GM19328 (cell line): ENCODE results near the gene NFE2L2.
"Not testable (repeated sequence)": the region's sequence is repeated elsewhere in the genome, so short reads cannot be mapped to it uniquely, and the experiment has no call there.

Source experiments
- ATAC-seq: cut with Tn5 transposase; IDR thresholded peaks from one replicate; pipeline ENCODE4 v1.9.1; 2021; ENCODE audit warnings: mild to moderate bottlenecking, moderate library complexity; ENCODE audit not compliant: unreplicated experiment

NFE2L2 gene

DNA sequence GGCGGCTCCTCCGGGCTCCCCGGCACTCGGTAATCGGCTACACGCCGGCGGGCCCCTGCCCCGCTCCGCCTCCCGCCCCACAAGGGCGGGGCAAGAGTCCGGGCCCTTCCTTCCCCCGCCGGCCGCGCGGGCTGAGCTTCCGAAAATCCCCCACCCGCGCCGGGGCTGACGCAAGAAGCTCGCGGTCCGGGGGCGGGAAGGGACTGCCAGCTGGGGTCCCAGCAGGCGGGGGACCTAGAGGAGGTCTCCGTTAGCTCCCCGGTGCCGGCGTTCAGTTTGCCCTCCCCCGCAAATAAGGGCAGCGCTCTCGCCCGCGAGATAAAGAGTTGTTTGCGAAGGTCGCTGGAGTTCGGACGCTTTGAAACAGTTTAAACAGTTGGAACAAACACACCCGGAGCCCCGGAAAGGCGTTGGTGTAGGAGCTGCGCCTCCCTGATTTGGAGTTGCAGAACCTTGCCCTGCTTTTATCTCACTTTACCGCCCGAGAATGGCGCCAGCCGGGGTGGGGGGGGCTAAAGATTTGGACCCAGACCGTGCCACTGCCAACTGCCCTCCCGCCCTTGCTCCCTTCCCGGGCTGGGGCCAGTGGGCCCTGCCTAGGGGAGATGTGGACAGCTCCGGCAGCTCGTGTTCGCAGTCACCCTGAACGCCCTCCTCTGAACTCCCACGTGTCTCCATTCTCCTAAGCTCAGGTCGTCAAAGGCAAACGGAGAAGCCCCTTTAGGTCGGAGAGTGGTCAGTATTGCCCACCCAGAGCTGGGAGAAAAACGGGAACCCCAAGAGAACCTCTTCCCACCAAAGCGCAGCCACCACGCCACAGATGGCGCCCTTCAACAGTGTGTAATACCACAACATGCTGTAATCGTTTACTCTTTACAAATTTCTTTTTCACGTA lies at the start of gene NFE2L2:
Gene NFE2L2 (minus strand): TSS at position 35 of the 895 bp plus-strand sequence. CDS start 151 bp downstream, outside the sequence.
- peak; percentile 58 for ATAC-seq

DNA sequence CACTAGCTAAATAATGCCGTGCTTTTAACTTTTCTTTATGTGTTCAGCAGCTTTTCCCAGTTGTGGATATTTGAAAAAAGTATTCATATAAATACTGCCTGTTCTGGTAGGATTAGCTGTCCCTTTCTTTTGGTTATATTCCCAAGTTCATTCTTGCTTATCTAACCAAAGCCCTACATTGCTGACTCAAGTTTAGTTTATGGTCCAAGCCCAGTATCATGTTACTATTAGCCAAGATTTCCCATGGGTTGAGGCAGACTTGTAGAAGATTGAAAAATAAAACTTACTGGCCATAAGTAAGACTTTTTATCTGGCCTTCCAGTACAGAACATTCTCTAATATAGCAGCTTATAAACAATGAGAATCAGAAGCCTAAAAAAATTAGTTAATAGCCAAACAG lies 49.7 kb upstream of the NFE2L2 start:
- ATAC-seq = no peak

DNA sequence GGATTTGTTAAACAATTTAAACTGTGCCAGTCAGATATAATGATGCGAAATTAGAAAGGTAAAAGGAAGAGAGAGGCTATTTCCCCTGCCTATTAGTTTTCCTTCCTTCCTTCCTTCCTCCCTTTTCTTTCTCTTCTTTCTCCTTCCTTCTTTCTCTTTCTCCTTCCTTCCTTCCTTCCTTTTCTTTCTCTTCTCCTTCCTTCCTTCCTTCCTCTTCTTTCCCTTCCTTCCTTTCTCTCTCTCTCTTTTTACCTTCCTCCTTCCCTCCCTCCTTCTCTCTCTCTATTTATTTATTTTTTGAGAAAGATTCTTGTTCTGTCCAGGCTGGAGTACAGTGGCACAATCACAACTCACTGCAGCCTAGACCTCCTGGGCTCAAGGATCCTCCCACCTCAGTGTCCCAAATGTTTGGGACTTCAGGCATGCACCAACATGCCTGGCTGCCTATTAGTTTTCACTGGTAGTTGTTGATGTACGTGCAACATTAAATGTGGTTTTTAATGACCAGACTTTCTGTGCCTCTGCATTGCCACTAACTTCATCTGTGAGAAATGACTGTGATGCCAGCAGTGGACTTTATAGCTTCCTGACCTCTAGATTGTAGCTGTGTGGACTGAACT lies 48.7 kb upstream of the NFE2L2 start:
- ATAC-seq = no peak

GRCh38 chr2:177312562-177312961 lies 48.0 kb upstream of the NFE2L2 start:
- no peak for ATAC-seq

DNA sequence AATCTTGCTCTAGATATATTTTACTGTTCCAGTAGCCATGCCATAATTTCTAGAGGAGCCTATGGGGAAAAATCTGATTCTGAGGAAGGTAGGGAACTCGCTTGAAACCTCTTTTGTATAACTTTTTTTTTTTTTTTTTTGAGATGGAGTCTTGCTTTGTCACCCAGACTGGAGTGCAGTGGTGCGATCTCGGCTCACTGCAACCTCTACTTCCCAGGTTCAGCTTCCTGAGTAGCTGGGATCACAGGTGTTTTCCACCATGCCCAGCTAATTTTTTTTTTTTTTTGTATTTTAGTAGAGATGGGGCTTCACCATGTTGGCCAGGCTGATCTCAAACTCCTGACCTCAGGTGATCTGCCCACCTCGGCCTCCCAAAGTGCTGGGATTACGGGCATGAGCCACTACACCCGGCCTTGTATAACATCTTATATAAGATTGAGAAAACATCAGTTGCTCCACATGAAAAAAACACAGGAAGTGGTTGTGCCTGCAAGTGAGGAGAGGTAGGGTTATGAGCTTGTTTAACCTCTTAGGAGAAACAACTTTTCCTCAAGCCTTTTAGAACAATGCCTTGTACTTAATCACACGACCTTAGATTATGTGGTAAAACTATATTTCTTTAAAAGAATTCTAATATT lies 45.3 kb upstream of the NFE2L2 start:
- not testable (repeated sequence) for ATAC-seq

GRCh38 chr2:177306550-177306949 lies 42.0 kb upstream of the NFE2L2 start:
- no peak for ATAC-seq

- ATAC-seq = no peak
Observed at GRCh38 chr2:177303939-177304338, 39.4 kb upstream of the NFE2L2 start.

DNA sequence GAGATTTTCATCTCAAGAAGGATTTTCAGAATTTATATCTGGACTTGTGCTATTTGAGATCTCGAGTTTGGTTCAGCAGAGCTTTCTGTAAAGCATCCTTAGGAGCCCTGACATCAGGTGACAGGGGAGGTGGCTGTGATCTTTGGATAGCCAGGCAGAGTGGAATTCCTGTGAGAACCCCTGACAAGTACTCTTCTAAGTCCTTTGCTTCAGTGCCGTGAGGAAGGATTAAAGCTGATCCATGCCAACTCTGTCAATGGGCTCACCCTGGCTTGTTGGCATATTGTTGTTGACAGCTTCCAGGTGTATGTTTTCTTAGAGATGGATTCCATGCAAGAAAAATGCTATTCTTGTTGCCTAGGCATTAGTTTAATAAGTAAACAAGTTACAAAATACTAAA lies 38.0 kb upstream of the NFE2L2 start:
- no peak for ATAC-seq

- no peak for ATAC-seq
Observed at GRCh38 chr2:177298191-177298590, 33.7 kb upstream of the NFE2L2 start.

- ATAC-seq = no peak
Observed at GRCh38 chr2:177296040-177296439, 31.5 kb upstream of the NFE2L2 start.

GRCh38 chr2:177295484-177295883 lies 31.0 kb upstream of the NFE2L2 start:
- ATAC-seq = no peak

DNA sequence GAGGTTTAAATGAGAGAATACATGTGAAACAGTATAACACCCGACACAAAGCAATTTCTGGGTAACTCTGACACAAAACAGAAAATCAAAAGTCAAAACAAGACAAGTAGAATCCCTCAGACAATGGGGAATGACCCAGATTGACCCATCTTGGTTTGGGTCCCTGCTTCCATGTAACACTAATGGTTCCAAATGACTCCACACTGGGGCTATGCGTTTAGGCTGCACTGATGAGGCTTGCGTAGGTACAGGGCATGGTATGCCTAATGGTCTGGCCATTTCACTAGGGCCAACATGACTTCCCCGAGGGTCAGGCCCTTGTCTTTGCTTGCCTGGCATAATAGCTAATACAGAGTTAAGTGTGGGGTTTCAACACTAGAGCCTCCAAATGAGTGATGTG lies 27.2 kb upstream of the NFE2L2 start:
- no peak for ATAC-seq

- ATAC-seq = peak; percentile 80
Observed at GRCh38 chr2:177289824-177290628, 25.5 kb upstream of the NFE2L2 start.

GRCh38 chr2:177287814-177288213 lies 23.3 kb upstream of the NFE2L2 start:
- ATAC-seq = no peak

GRCh38 chr2:177285892-177286715 lies 21.6 kb upstream of the NFE2L2 start:
- ATAC-seq = no peak

- ATAC-seq = no peak
Observed at GRCh38 chr2:177284531-177284930, 20.0 kb upstream of the NFE2L2 start.

DNA sequence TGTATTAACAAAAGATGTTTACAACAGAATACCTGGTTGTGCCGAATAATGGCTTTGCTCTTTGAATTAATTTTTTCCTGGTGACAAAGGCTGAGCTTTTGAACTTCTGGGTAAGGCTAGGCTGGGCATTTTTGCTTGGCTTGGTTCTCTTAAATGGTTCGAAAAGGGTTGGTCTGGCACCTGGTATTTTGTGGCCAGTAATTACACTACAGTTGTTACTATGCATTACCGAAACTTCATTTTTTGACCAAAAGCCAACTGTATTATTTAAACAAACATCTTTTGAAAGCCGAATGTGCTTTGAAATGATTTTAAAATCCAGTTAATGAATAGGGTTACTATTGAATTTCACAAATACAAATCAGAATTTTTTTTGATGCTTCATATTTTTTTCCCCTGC lies 19.4 kb upstream of the NFE2L2 start:
- no peak for ATAC-seq

DNA sequence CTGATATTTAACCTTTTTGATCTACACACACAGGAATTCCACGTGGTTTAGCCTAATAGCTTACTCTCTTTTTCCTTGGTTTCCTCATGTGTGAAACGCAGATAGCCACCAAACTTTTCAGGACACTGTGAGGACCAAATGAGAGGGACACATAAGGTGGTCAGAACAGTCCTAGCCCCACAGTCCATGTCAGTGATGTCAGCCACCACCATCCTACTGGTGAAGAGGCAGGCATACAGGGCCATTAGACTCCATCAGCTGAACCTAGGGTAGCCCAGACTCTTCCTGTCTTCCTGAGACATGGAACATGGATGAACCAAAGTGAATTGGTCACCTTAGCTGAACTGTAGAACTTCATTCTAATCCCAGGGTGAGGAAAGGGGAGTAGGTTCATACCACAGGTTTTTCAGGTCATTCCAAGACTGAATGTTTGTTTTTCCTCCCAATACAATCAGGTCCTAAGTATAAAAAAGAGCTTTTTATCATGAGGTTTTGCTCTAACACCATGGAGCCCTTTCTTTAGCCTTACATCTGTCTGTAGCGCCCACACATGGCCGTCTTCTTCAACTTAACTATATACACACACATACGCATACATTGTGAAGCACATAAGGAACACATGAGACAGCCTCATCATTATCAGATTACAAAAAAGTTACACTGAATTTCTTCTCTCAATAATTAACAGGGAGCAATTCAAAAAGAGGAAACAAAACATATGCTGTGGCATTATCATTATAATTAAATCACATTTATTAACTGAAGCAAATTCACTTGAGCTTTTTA lies 18.5 kb upstream of the NFE2L2 start:
- ATAC-seq = no peak

DNA sequence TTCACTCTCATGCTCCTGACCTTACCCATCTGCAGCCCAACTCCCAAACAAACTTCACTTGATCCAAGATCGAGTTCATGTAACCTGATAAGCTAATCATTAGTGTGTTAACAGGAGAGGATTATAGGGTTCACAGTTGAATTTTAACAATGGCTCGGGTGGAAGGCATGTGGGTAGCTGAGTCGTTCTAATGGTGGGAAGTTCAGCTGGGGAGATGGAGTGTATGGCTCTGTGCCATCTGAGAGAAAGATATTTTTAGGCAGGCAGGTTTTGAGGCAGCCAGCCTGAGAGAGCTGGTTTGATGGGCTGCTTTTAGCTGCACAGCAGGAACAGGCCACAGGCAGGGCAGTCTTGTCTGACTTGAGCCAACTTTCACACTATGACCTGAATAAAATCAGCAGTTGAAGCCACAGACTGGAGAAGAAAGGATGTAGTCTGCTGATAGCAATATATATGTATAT lies 17.7 kb upstream of the NFE2L2 start:
- no peak for ATAC-seq
